ENCODE results near the gene SMG6. TPM values are rescaled to one million over a fixed set of nuclear protein-coding genes. Genes with fewer than 3 reads are reported as not detected.

SMG6 gene
- total RNA-seq, 1 experiment from 2014 or later: 36.1 TPM

GRCh38 chr17:2017274-2017941, 286.2 kb downstream of the SMG6 start:
- no peaks in the 10 kb centered on the region for H3K4me1 ChIP-seq (ENCODE audit: insufficient read depth, low read length, poor library complexity, severe bottlenecking)
- TF ChIP-seq EZH2 (IDR thresholded peaks at IDR 0.05; ENCODE audit: borderline replicate concordance, low read depth, low read length, poor library complexity, severe bottlenecking) (no peak), CTCF (conservative IDR thresholded peaks at IDR 0.05; ENCODE audit: low read depth, low read length) (no peak)
- no TSS peak for BruUV-seq (replicated peaks)
- ChIA-PET POLR2A (ENCODE audit: low non-redundant PET) (no interaction called here), CTCF (no interaction called here)
- no peak for DNase-seq (ENCODE audit: low spot score)
- H3K36me3 ChIP-seq (ENCODE audit: insufficient read depth, low read length, poor library complexity, severe bottlenecking): no peaks in the 10 kb centered on the region
- H3K27ac ChIP-seq (ENCODE audit: low read depth, low read length, poor library complexity, severe bottlenecking): no peak overlapping the region
- H3K4me3 ChIP-seq (ENCODE audit: low read depth, low read length, poor library complexity, severe bottlenecking): no peak overlapping the region
- intact Hi-C loops (cut with micrococcal nuclease; ENCODE audit: unreplicated experiment): no loop called here
- H3K27me3 ChIP-seq (replicated peaks; ENCODE audit: insufficient read depth, low read depth, low read length, poor library complexity): no peaks in the 10 kb centered on the region
- H3K9me3 ChIP-seq (ENCODE audit: low read depth, low read length, poor library complexity, severe bottlenecking): no peaks in the 10 kb centered on the region

- no peak for DNase-seq (ENCODE audit: low spot score)
- ChIA-PET CTCF (no interaction called here), POLR2A (ENCODE audit: low non-redundant PET) (no interaction called here)
- Histone ChIP-seq H3K27me3 (replicated peaks; ENCODE audit: insufficient read depth, low read depth, low read length, poor library complexity) (no peaks in the 10 kb centered on the region), H3K9me3 (ENCODE audit: low read depth, low read length, poor library complexity, severe bottlenecking) (no peaks in the 10 kb centered on the region), H3K4me1 (ENCODE audit: insufficient read depth, low read length, poor library complexity, severe bottlenecking) (peaks cover 7% of the 10 kb centered on the region), H3K27ac (ENCODE audit: low read depth, low read length, poor library complexity, severe bottlenecking) (no peak overlapping the region), H3K36me3 (ENCODE audit: insufficient read depth, low read length, poor library complexity, severe bottlenecking) (no peaks in the 10 kb centered on the region), H3K4me3 (ENCODE audit: low read depth, low read length, poor library complexity, severe bottlenecking) (no peak overlapping the region)
- no TSS peak for BruUV-seq (replicated peaks)
- intact Hi-C loops (cut with micrococcal nuclease; ENCODE audit: unreplicated experiment): no loop called here
- TF ChIP-seq EZH2 (IDR thresholded peaks at IDR 0.05; ENCODE audit: borderline replicate concordance, low read depth, low read length, poor library complexity, severe bottlenecking) (no peak), CTCF (conservative IDR thresholded peaks at IDR 0.05; ENCODE audit: low read depth, low read length) (no peak)
Measured at GRCh38 chr17:2016494-2016893, 287.1 kb downstream of the SMG6 start.

- no TSS peak for BruUV-seq (replicated peaks)
- Histone ChIP-seq H3K36me3 (ENCODE audit: insufficient read depth, low read length, poor library complexity, severe bottlenecking) (no peaks in the 10 kb centered on the region), H3K4me3 (ENCODE audit: low read depth, low read length, poor library complexity, severe bottlenecking) (no peak overlapping the region), H3K4me1 (ENCODE audit: insufficient read depth, low read length, poor library complexity, severe bottlenecking) (peaks cover 10% of the 10 kb centered on the region), H3K27me3 (replicated peaks; ENCODE audit: insufficient read depth, low read depth, low read length, poor library complexity) (no peaks in the 10 kb centered on the region), H3K9me3 (ENCODE audit: low read depth, low read length, poor library complexity, severe bottlenecking) (no peaks in the 10 kb centered on the region), H3K27ac (ENCODE audit: low read depth, low read length, poor library complexity, severe bottlenecking) (no peak overlapping the region)
- ChIA-PET POLR2A (ENCODE audit: low non-redundant PET) (no interaction called here), CTCF (no interaction called here)
- intact Hi-C loops (cut with micrococcal nuclease; ENCODE audit: unreplicated experiment): no loop called here
- no peak for DNase-seq (ENCODE audit: low spot score)
- TF ChIP-seq EZH2 (IDR thresholded peaks at IDR 0.05; ENCODE audit: borderline replicate concordance, low read depth, low read length, poor library complexity, severe bottlenecking) (no peak), CTCF (conservative IDR thresholded peaks at IDR 0.05; ENCODE audit: low read depth, low read length) (no peak)
Measured at GRCh38 chr17:2015314-2015713, 288.3 kb downstream of the SMG6 start.
